Neural cell (in vitro differentiated cells): ENCODE measurements around the gene TDP1. TPM values are rescaled to one million over a fixed set of nuclear protein-coding genes. Genes with fewer than 3 reads are reported as not detected.

Experiments
- H2AFZ ChIP-seq: fragments of 200-600, 300-800 bp; sonication (generic), shearing (Covaris generic); 2 replicates; pipeline ENCODE4 v1.6.0; 2014; ENCODE audit warnings: low read depth, mild to moderate bottlenecking, antibody characterized with exemption, low read length, moderate library complexity
- H3F3A ChIP-seq: fragments of 200-600 bp; shearing (Covaris generic); 2 replicates; pipeline ENCODE4 v1.6.1; 2016; ENCODE audit warnings: mild to moderate bottlenecking, moderate library complexity, mixed read lengths, antibody characterized with exemption, low read length; ENCODE audit not compliant: insufficient read depth, poor library complexity, severe bottlenecking
- H3K27ac ChIP-seq: fragments of 200-600, 300-800 bp; sonication (generic), shearing (Covaris generic); 2 replicates; pipeline ENCODE4 v1.5.1; 2014; ENCODE audit warnings: mild to moderate bottlenecking, low read length, moderate library complexity
- H3K27me3 ChIP-seq: fragments of 300-800, 200-600 bp; sonication (generic), shearing (Covaris generic); 2 replicates; pipeline ENCODE4 v1.6.0; 2014; ENCODE audit warnings: mild to moderate bottlenecking, low read depth, low read length, moderate library complexity; ENCODE audit not compliant: insufficient read depth
- H3K36me3 ChIP-seq: fragments of 300-800, 200-600 bp; sonication (generic), shearing (Covaris generic); 2 replicates; pipeline ENCODE4 v1.5.1; 2014; ENCODE audit warnings: mild to moderate bottlenecking, antibody characterized with exemption, low read length, moderate library complexity; ENCODE audit not compliant: insufficient read depth
- H3K4me2 ChIP-seq: fragments of 300-800, 200-600 bp; sonication (generic), shearing (Covaris generic); 2 replicates; pipeline ENCODE4 v1.6.0; 2014; ENCODE audit warnings: mild to moderate bottlenecking, low read length
- H3K4me3 ChIP-seq: fragments of 300-800, 200-600 bp; sonication (generic), shearing (Covaris generic); 2 replicates; pipeline ENCODE4 v1.5.1; 2014; ENCODE audit warnings: mild to moderate bottlenecking, low read length, moderate library complexity
- H3K79me2 ChIP-seq: fragments of 200-600 bp; shearing (Covaris generic); replicated peaks from 2 replicates; pipeline ENCODE4 v1.6.0; 2014; ENCODE audit warnings: mild to moderate bottlenecking, low read length, moderate library complexity; ENCODE audit not compliant: insufficient read depth
- H3K9ac ChIP-seq: fragments of 300-800, 200-600 bp; sonication (generic), shearing (Covaris generic); 2 replicates; pipeline ENCODE4 v1.6.1; 2016; ENCODE audit warnings: mild to moderate bottlenecking, low read length, mixed read lengths
- H3K9me2 ChIP-seq: fragments of 200-600 bp; shearing (Covaris generic); 2 replicates; pipeline ENCODE4 v1.6.1; 2016; ENCODE audit warnings: mild to moderate bottlenecking, low read length, mixed read lengths; ENCODE audit not compliant: insufficient read depth
- H3K9me3 ChIP-seq: fragments of 200-600, 300-800 bp; sonication (generic), shearing (Covaris generic); 2 replicates; pipeline ENCODE4 v1.6.1; 2016; ENCODE audit warnings: mild to moderate bottlenecking, mixed run types, low read length, moderate library complexity, mixed read lengths
- H4K20me1 ChIP-seq: fragments of 200-600 bp; shearing (Covaris generic); 2 replicates; pipeline ENCODE4 v1.6.1; 2016; ENCODE audit warnings: mild to moderate bottlenecking, mixed run types; ENCODE audit not compliant: insufficient read depth
- EP300 ChIP-seq: fragments of 450-650 bp; conservative IDR thresholded peaks from 2 replicates; pipeline ENCODE4 v1.6.1; 2014; ENCODE audit warnings: antibody characterized with exemption, mild to moderate bottlenecking, moderate library complexity; ENCODE audit not compliant: poor library complexity, severe bottlenecking
- EZH2 ChIP-seq: fragments of 200-600, 300-800 bp; shearing (Covaris generic), sonication (generic); IDR thresholded peaks from 2 replicates; pipeline ENCODE4 v1.6.1; 2014; ENCODE audit warnings: antibody characterized with exemption, low read length, borderline replicate concordance, mild to moderate bottlenecking; ENCODE audit not compliant: insufficient read depth, poor library complexity, severe bottlenecking
- MXI1 ChIP-seq: fragments of 450-650 bp; conservative IDR thresholded peaks from 2 replicates; pipeline ENCODE4 v1.6.1; 2014; ENCODE audit warnings: antibody characterized with exemption, mild to moderate bottlenecking; ENCODE audit not compliant: poor library complexity, severe bottlenecking
- POLR2AphosphoS5 ChIP-seq: IDR thresholded peaks from 2 replicates; pipeline ENCODE4 v1.6.1; 2012
- RAD21 ChIP-seq: fragments of 450-650 bp; conservative IDR thresholded peaks from 2 replicates; pipeline ENCODE4 v1.6.1; 2014; ENCODE audit warnings: antibody characterized with exemption, mild to moderate bottlenecking, moderate library complexity
- SMC3 ChIP-seq: fragments of 450-650 bp; conservative IDR thresholded peaks from 2 replicates; pipeline ENCODE4 v1.6.1; 2014; ENCODE audit warnings: antibody characterized with exemption, mild to moderate bottlenecking, moderate library complexity; ENCODE audit not compliant: poor library complexity
- TAF1 ChIP-seq: IDR thresholded peaks from 2 replicates; pipeline ENCODE4 v1.6.1; 2012; ENCODE audit warnings: low read depth
- polyA plus RNA-seq: library from polyadenylated mRNA; depleted of rRNA; stranded (reverse); fragments of >200 nt; gene quantifications from 2 replicates; pipeline ENCODE4 v1.2.3, GENCODE V29; 2014
- TF ChIP-seq, protein P1 (sequence below): IDR thresholded peaks from 2 replicates; pipeline ENCODE4 v1.6.1; 2012; ENCODE audit warnings: borderline replicate concordance
- TF ChIP-seq, protein P2 (sequence below): fragments of 450-650 bp; IDR thresholded peaks from 2 replicates; pipeline ENCODE4 v1.5.1; 2014; ENCODE audit warnings: antibody characterized with exemption, mild to moderate bottlenecking, moderate library complexity; ENCODE audit not compliant: poor library complexity, severe bottlenecking

The TDP1 gene
- polyA plus RNA-seq, 1 donor from 2014 or later, result 29.1 TPM

DNA sequence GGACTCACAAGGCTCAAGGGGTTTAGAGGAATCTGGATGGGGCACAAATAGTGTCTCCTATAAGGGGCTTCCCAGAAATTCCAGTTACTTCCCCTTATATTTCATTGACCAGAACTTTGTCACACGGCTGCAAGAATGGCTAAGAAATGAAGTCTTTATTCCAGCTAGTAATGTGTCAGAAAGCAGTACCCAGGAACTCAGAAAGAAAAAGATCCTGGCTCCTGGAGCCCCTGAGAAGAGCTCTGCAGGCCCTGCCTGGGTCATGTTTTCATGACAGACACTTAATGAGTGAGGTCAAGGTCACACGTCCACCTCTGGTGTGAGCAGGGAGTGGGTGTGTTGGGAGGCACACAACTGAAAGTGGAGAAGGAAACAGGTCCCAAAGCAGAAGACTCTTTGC is 123.8 kb downstream of the TDP1 start:
- TF ChIP-seq TAF1 (no peak), MXI1 (no peak), EP300 (no peak), EZH2 (no peak), SMC3 (no peak), POLR2AphosphoS5 (no peak), RAD21 (no peak)
- TF ChIP-seq, protein P1, sequence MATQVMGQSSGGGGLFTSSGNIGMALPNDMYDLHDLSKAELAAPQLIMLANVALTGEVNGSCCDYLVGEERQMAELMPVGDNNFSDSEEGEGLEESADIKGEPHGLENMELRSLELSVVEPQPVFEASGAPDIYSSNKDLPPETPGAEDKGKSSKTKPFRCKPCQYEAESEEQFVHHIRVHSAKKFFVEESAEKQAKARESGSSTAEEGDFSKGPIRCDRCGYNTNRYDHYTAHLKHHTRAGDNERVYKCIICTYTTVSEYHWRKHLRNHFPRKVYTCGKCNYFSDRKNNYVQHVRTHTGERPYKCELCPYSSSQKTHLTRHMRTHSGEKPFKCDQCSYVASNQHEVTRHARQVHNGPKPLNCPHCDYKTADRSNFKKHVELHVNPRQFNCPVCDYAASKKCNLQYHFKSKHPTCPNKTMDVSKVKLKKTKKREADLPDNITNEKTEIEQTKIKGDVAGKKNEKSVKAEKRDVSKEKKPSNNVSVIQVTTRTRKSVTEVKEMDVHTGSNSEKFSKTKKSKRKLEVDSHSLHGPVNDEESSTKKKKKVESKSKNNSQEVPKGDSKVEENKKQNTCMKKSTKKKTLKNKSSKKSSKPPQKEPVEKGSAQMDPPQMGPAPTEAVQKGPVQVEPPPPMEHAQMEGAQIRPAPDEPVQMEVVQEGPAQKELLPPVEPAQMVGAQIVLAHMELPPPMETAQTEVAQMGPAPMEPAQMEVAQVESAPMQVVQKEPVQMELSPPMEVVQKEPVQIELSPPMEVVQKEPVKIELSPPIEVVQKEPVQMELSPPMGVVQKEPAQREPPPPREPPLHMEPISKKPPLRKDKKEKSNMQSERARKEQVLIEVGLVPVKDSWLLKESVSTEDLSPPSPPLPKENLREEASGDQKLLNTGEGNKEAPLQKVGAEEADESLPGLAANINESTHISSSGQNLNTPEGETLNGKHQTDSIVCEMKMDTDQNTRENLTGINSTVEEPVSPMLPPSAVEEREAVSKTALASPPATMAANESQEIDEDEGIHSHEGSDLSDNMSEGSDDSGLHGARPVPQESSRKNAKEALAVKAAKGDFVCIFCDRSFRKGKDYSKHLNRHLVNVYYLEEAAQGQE, result no peak
- TF ChIP-seq, protein P2, sequence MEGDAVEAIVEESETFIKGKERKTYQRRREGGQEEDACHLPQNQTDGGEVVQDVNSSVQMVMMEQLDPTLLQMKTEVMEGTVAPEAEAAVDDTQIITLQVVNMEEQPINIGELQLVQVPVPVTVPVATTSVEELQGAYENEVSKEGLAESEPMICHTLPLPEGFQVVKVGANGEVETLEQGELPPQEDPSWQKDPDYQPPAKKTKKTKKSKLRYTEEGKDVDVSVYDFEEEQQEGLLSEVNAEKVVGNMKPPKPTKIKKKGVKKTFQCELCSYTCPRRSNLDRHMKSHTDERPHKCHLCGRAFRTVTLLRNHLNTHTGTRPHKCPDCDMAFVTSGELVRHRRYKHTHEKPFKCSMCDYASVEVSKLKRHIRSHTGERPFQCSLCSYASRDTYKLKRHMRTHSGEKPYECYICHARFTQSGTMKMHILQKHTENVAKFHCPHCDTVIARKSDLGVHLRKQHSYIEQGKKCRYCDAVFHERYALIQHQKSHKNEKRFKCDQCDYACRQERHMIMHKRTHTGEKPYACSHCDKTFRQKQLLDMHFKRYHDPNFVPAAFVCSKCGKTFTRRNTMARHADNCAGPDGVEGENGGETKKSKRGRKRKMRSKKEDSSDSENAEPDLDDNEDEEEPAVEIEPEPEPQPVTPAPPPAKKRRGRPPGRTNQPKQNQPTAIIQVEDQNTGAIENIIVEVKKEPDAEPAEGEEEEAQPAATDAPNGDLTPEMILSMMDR, result no peak
- H3K9ac ChIP-seq, result no peak overlapping the region
- H3K4me3 ChIP-seq, result no peak overlapping the region
- no peak overlapping the region for H3K27ac ChIP-seq
- no peaks in the 10 kb centered on the region for H3K79me2 ChIP-seq
- H3K9me3 ChIP-seq, result no peaks in the 10 kb centered on the region
- no peaks in the 10 kb centered on the region for H3K9me2 ChIP-seq
- no peak overlapping the region for H2AFZ ChIP-seq
- H4K20me1 ChIP-seq, result no peaks in the 10 kb centered on the region
- H3K4me2 ChIP-seq, result no peak overlapping the region
- no peaks in the 10 kb centered on the region for H3K36me3 ChIP-seq
- no peaks in the 10 kb centered on the region for H3F3A ChIP-seq
- H3K27me3 ChIP-seq, result no peaks in the 10 kb centered on the region

DNA sequence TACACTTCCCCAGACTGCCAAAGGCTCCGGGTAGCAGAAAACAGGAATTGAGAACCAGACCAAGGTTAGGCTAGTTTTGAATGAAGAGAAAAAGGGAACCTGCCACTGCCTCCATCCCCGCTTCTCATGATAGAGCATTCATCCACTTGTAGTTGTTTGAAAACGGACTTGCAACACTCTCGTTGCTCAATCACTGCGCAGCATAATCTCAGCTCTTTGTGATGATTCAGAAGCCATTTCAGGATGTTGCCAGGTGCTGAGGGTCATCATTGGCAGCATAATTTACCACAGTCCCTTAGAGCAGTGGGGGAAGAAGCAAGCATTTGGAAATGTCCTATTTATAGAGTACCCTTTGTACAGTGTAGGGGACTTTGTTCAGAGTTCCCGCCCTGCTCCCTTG is 131.7 kb downstream of the TDP1 start:
- Histone ChIP-seq H3K9me3 (no peaks in the 10 kb centered on the region), H3K4me2 (no peak overlapping the region), H2AFZ (no peak overlapping the region), H3K79me2 (no peaks in the 10 kb centered on the region), H3K9me2 (no peaks in the 10 kb centered on the region), H3K9ac (no peak overlapping the region), H3K36me3 (no peaks in the 10 kb centered on the region), H3K27me3 (no peaks in the 10 kb centered on the region), H4K20me1 (no peaks in the 10 kb centered on the region), H3K4me3 (no peak overlapping the region), H3K27ac (no peak overlapping the region), H3F3A (no peaks in the 10 kb centered on the region)
- TF ChIP-seq EP300 (no peak), SMC3 (no peak), TAF1 (no peak), POLR2AphosphoS5 (no peak), EZH2 (no peak), MXI1 (no peak), RAD21 (no peak)
- TF ChIP-seq, protein P1, result no peak
- TF ChIP-seq, protein P2, result no peak
